Coronary artery (tissue), 2 donors: ENCODE data around the gene DCST1.

Source experiments
- DNase-seq: peaks from one replicate; pipeline ENCODE4 v3.0.0-alpha.2; 2017; ENCODE audit warnings: low spot score
- H3K27ac ChIP-seq, 2 donors: fragments of 200-600 bp; sonication (generic); one replicate each; pipeline ENCODE4 v1.5.1; 2016 to 2019
- H3K4me3 ChIP-seq: fragments of 200-600 bp; sonication (generic); 2 replicates; pipeline ENCODE4 v1.5.1; 2016; ENCODE audit warnings: mild to moderate bottlenecking, moderate library complexity
- CTCF ChIP-seq: fragments of 200-600 bp; sonication (generic); IDR thresholded peaks from one replicate; pipeline ENCODE4 v1.5.1; 2019; ENCODE audit warnings: antibody characterized with exemption

The DCST1 gene

GRCh38 chr1:155072531-155073289 is 39.1 kb downstream of the DCST1 start:
- Histone ChIP-seq H3K4me3 (no peak overlapping the region), H3K27ac (no peak overlapping the region)
- no peak for TF ChIP-seq CTCF
- DNase-seq: no peak

DNA sequence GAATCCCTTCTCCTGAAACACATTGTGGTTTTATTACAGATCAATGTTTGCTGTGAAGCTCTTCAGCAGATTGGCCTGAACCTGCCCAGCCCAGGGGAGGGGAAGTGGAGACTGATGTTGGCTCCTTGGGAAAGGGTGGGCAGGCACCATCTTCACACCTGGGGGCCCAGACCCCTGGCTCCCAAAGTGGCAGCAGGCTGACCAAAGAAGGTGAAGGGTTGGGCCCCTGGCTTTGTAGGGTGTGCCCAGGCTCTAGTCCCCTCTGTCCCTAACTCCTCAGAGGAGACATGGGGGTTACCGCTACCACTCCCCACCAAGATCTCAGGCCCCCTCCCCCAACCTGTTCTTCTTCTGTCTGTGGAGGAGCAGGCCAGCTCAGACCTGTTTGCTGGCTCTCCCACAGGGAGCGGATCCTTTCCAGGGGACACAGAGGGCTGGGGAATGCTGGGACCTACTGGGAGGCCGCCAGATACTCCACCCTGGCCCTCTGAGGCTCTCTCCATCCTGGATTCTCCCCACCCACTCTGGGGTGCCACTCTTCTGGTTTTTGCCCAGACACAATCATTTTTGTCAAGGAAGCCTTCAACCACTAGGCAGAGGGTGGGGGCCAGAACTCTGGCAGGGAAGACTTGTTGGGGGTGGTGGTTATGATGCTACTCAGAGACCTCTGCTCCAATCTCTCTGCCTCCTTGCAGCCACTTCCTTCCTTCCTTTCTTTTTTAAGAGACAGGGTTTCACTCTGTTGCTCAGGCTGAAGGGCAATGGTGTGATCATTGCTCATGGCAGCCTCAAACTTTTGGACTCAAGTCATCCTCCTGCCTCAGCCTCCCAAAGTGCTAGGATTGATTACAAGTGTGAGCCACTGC is 40.0 kb downstream of the DCST1 start:
- DNase-seq: no peak
- no peak for TF ChIP-seq CTCF
- Histone ChIP-seq H3K27ac (no peak overlapping the region), H3K4me3 (no peak overlapping the region)

GRCh38 chr1:155075535-155075934 is 41.9 kb downstream of the DCST1 start:
- H3K27ac ChIP-seq: no peak overlapping the region
- no peak for TF ChIP-seq CTCF
- no peak overlapping the region for H3K4me3 ChIP-seq
- no peak for DNase-seq

GRCh38 chr1:155076371-155076770 is 42.7 kb downstream of the DCST1 start:
- no peak for TF ChIP-seq CTCF
- DNase-seq: no peak
- H3K27ac ChIP-seq: no peak overlapping the region
- H3K4me3 ChIP-seq: no peak overlapping the region

DNA sequence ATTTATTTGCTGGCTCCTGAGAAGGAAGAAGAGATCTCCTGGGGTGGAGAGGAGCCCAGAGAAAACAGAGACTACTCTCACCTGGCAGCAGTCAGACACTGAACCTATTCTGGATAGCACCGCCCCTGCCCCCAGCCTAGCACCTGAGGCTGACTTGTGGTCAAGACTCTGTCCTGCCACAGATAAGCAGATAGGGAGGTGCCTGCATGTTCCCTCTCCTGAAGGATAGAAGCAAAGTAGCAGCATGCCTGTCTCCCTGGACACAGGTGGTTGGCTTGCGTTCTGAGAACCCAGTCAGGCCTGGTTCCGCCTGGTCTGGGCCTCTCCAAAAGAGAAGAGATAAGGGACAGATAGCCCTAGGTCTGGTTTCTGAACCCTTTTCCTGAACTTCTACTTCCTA is 43.7 kb downstream of the DCST1 start:
- no peak for TF ChIP-seq CTCF

DNA sequence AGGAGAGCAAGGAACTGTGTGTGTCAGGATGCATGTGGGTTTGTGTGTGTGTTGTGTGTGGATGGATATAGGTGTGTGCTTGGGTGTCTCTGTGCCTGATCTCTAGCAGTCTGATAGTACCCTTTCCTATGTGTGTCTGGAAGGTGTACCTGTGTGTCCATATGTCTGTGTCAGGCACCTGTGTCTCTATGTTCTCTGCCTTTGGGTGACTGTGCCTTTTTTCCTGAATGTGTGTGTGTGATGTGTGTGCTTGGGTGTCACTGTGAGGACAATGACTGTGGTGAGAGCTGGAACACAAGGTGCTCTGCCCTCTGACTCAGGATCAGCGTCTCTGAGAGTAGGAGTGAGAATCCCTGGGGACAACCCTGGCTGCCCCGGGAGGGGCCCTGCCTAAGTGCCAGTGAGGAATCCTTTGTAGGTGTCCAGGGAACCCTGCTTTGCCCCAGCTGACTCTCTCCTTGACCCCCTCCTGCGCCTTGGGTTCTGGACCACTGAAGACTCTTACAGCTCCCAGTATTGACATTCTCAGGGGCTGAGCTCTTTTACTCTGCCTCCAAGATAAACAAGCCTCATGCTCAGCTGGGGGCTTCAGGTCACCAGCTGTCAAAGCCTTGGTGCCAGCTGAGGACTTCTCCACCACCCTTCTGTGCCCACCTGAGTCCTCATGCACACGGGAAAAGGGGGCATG is 44.3 kb downstream of the DCST1 start:
- no peak for TF ChIP-seq CTCF
- H3K27ac ChIP-seq: no peak overlapping the region
- no peak for DNase-seq
- H3K4me3 ChIP-seq: no peak overlapping the region

More for the DNA sequence above, 43.7 kb downstream of the DCST1 start:
- Histone ChIP-seq H3K27ac (no peak overlapping the region), H3K4me3 (no peak overlapping the region)
- DNase-seq: no peak
